ENCODE data around the gene ATG10. TPM values are rescaled to one million over a fixed set of nuclear protein-coding genes. Genes with fewer than 3 reads are reported as not detected.

ATG10 gene
- total RNA-seq, 1 donor from 2014 or later: 4.3 TPM

- Mint-ChIP-seq H3K4me3 (ENCODE audit: unreplicated experiment) (peak overlapping the region; percentile 17), H3K4me1 (ENCODE audit: low read depth, unreplicated experiment) (peaks cover 45% of the 10 kb centered on the region), H3K27me3 (ENCODE audit: low read depth, unreplicated experiment) (no peaks in the 10 kb centered on the region), H3K9me3 (ENCODE audit: unreplicated experiment) (no peaks in the 10 kb centered on the region), H3K36me3 (ENCODE audit: low read depth, unreplicated experiment) (no peaks in the 10 kb centered on the region), H3K27ac (ENCODE audit: unreplicated experiment) (peak overlapping the region; percentile 94)
- Histone ChIP-seq H3K27me3 (ENCODE audit: insufficient read depth, low read length) (no peaks in the 10 kb centered on the region), H3K27ac (ENCODE audit: low read depth, low read length) (peak overlapping the region; percentile 78), H3K4me1 (ENCODE audit: insufficient read depth, low read length) (peaks cover 24% of the 10 kb centered on the region), H3K4me3 (ENCODE audit: insufficient read depth, low read depth, low read length) (no peak overlapping the region), H3K36me3 (ENCODE audit: insufficient read depth, low read length) (no peaks in the 10 kb centered on the region), H3K9me3 (ENCODE audit: insufficient read depth, low read depth, low read length) (no peaks in the 10 kb centered on the region), H4K20me1 (ENCODE audit: insufficient read depth, low read length) (no peaks in the 10 kb centered on the region), H3K79me2 (ENCODE audit: insufficient read depth, low read length) (no peaks in the 10 kb centered on the region), H3K9ac (ENCODE audit: low read length) (peak overlapping the region; percentile 16), H3K4me2 (ENCODE audit: low read length) (peak overlapping the region; percentile 41), H2AFZ (ENCODE audit: low read depth, low read length) (peak overlapping the region; percentile 25)
- TF ChIP-seq EZH2 (IDR thresholded peaks at IDR 0.05; ENCODE audit: insufficient read depth, low read length): no peak
- no peak for TF ChIP-seq CTCF (IDR thresholded peaks at IDR 0.05; ENCODE audit: insufficient read depth, low read depth, low read length)
- no peak for FAIRE-seq
- DNase-seq (ENCODE audit: low read depth): peak; percentile 73
These were observed 193.3 kb downstream of the ATG10 start for GRCh38 chr5:82164977-82165713.

GRCh38 chr5:82165740-82166530 lies 194.1 kb downstream of the ATG10 start:
- peak; percentile 98 for FAIRE-seq
- H3K9me3 Mint-ChIP-seq (ENCODE audit: unreplicated experiment): no peaks in the 10 kb centered on the region

More at GRCh38 chr5:82165740-82166530, 194.1 kb downstream of the ATG10 start:
- Histone ChIP-seq H3K4me1 (ENCODE audit: insufficient read depth, low read length) (peaks cover 24% of the 10 kb centered on the region), H3K4me2 (ENCODE audit: low read length) (no peak overlapping the region), H3K79me2 (ENCODE audit: insufficient read depth, low read length) (no peaks in the 10 kb centered on the region), H3K27ac (ENCODE audit: low read depth, low read length) (peak overlapping the region; percentile 78), H3K27me3 (ENCODE audit: insufficient read depth, low read length) (no peaks in the 10 kb centered on the region), H3K36me3 (ENCODE audit: insufficient read depth, low read length) (no peaks in the 10 kb centered on the region), H4K20me1 (ENCODE audit: insufficient read depth, low read length) (no peaks in the 10 kb centered on the region), H3K9ac (ENCODE audit: low read length) (peak overlapping the region; percentile 3), H3K4me3 (ENCODE audit: insufficient read depth, low read depth, low read length) (no peak overlapping the region), H3K9me3 (ENCODE audit: insufficient read depth, low read depth, low read length) (no peaks in the 10 kb centered on the region), H2AFZ (ENCODE audit: low read depth, low read length) (peak overlapping the region; percentile 15)
- Mint-ChIP-seq H3K36me3 (ENCODE audit: low read depth, unreplicated experiment) (no peaks in the 10 kb centered on the region), H3K27ac (ENCODE audit: unreplicated experiment) (peak overlapping the region; percentile 94), H3K27me3 (ENCODE audit: low read depth, unreplicated experiment) (no peaks in the 10 kb centered on the region), H3K4me1 (ENCODE audit: low read depth, unreplicated experiment) (peaks cover 42% of the 10 kb centered on the region), H3K4me3 (ENCODE audit: unreplicated experiment) (no peak overlapping the region)
- DNase-seq (ENCODE audit: low read depth): peak; percentile 94
- TF ChIP-seq EZH2 (IDR thresholded peaks at IDR 0.05; ENCODE audit: insufficient read depth, low read length): no peak
- peak; percentile 84 for TF ChIP-seq CTCF (IDR thresholded peaks at IDR 0.05; ENCODE audit: insufficient read depth, low read depth, low read length)

All from astrocyte (in vitro differentiated cells and primary cell).